ENCODE measurements around the gene OR2A42. TPM values are rescaled to one million over a fixed set of nuclear protein-coding genes. Genes with fewer than 3 reads are reported as not detected.
"Not testable (repeated sequence)": the region's sequence is repeated elsewhere in the genome, so short reads cannot be mapped to it uniquely, and the experiment has no call there.

OR2A42 gene
- total and polyA plus RNA-seq, 9 donors: 0.10 to 0.65 (median 0.22) TPM; not detected in 1

DNA sequence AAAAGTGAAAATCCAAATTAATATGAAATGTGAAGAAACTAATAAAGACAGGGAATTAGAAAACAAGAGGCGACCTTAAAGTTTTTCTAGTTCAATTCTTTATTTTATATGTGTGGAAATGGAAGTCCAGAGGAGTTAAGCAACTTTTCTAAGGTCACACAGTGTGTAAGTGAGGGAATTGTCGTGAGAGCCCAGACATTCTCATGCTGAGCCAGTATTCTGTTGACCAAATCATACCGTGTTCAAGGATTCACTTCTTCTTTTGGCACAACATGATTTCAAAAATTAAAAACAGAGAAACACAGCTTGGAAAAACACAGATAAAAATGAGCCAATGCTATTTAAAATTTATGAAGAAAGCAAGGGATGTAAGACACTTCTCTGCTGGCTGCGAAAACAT lies 12.5 kb downstream of the OR2A42 start:
- H3K4me3 ChIP-seq; intact Hi-C loops (cut with DNase I); H3K27ac ChIP-seq; H3K4me1 ChIP-seq (ENCODE audit: insufficient read depth); H3K9me3 ChIP-seq; H3K36me3 ChIP-seq; H3K27me3 ChIP-seq: not testable (repeated sequence)
- 31 to 40% (median 34%) methylated on average over 3 of the region's 4 CpGs for WGBS, 3 donors
- peak in 1 of 5 donors; percentile 11 for DNase-seq

- H3K4me3 ChIP-seq; H3K9me3 ChIP-seq; intact Hi-C loops (cut with DNase I); H3K27ac ChIP-seq; H3K36me3 ChIP-seq; DNase-seq; H3K4me1 ChIP-seq (ENCODE audit: insufficient read depth); H3K27me3 ChIP-seq: not testable (repeated sequence)
Observed at GRCh38 chr7:144223675-144224074, 15.7 kb downstream of the OR2A42 start.

DNA sequence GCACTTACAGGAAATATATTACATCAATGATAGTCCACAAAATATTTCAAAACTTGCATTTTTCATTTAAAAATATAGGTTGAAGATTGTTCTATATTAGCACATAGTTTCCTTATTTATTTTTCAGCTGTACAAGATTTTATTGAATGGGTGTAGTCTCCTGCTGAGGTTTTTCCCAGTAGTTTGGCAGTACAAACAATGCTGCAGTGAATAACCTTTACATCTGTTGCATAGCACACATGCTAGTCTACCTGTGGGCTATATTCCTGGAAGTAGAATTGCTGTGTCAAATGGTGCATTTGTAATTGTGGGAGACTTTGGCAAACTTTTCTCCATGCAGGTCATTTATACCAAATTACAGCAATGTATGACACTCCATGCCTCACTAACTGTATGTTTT lies 18.9 kb downstream of the OR2A42 start:
- not testable (repeated sequence) for H3K9me3 ChIP-seq

GRCh38 chr7:144219149-144219548 lies 20.3 kb downstream of the OR2A42 start:
- H3K27ac ChIP-seq; H3K4me1 ChIP-seq (ENCODE audit: insufficient read depth); H3K27me3 ChIP-seq; intact Hi-C loops (cut with DNase I); H3K9me3 ChIP-seq; DNase-seq; H3K4me3 ChIP-seq; H3K36me3 ChIP-seq: not testable (repeated sequence)
- WGBS, 3 donors: no CpG with 5 or more reads among the region's 4 CpGs

More for the DNA sequence above, 18.9 kb downstream of the OR2A42 start:
- H3K4me3 ChIP-seq; H3K27ac ChIP-seq; DNase-seq; H3K4me1 ChIP-seq (ENCODE audit: insufficient read depth); H3K36me3 ChIP-seq; H3K27me3 ChIP-seq; intact Hi-C loops (cut with DNase I): not testable (repeated sequence)

DNA sequence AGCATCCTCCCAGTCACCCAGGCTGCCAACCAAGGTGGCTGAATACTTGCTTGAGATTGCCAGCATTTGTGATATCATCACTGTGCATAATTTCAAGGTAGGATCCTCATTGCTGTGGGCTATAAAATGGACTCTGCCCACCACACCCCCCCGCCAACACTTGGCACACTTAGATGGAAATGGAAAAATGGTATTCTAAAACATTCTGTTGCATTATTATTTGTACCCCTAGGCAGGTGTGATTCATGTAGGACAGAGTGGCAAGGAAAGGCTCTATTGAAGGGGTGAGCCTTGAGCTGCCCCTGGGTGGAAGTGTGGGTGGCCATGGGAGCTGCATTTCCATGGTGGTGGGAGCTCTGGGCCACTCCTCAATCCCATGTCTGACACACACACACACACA lies 20.8 kb downstream of the OR2A42 start:
- H3K27me3 ChIP-seq; H3K9me3 ChIP-seq; H3K27ac ChIP-seq; H3K4me1 ChIP-seq (ENCODE audit: insufficient read depth); DNase-seq; H3K36me3 ChIP-seq; H3K4me3 ChIP-seq; intact Hi-C loops (cut with DNase I): not testable (repeated sequence)
- WGBS, 3 donors: 97 to 100% (median 100%) methylated on average over 1 of the region's 1 CpG

DNA sequence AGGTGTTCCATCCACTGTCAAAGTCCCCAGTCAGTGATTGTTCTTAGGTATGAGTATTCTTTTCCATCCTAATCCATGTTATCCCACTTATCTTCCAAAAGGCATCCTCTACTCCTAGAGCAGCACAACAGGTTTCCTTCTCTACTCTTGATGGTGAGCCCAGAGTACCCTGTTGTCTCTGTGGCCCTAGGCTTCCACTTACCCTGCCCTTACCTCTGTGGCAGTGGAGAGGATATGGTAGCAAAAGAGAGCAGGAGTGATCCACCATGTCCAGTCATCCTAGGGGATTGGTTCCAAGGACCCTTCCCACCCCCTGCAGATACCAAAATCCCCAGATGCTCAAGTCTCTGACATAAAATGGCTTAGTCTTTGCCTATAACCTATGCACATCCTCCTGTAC lies 22.2 kb downstream of the OR2A42 start:
- H3K27me3 ChIP-seq; H3K36me3 ChIP-seq; DNase-seq; H3K27ac ChIP-seq; H3K9me3 ChIP-seq; H3K4me3 ChIP-seq; intact Hi-C loops (cut with DNase I); H3K4me1 ChIP-seq (ENCODE audit: insufficient read depth): not testable (repeated sequence)

DNA sequence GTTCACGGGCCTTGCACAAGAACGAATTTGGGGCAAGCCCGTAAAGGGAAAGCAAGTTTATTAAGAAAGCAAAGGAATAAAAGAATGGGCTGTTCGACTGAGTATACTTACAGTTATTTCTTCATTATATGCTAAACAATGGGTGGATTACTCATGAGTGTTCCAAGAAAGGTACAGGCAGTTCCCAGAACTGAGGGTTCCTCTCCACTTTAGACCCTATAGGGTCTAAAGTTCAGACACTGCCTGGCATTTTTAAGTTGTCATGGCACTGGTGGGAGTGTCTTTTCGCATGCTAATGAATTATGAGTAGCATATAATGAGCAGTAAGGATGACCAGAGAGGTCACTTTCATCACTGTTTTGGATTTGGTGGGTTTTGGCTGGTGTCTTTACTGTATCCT lies 34.1 kb downstream of the OR2A42 start:
- H3K4me1 ChIP-seq (ENCODE audit: insufficient read depth); H3K27ac ChIP-seq; H3K27me3 ChIP-seq; intact Hi-C loops (cut with DNase I); H3K36me3 ChIP-seq; H3K4me3 ChIP-seq; DNase-seq; H3K9me3 ChIP-seq: not testable (repeated sequence)
- no CpG with 5 or more reads among the region's 5 CpGs for WGBS, 3 donors

- H3K27me3 ChIP-seq; H3K4me3 ChIP-seq; H3K27ac ChIP-seq; H3K9me3 ChIP-seq; intact Hi-C loops (cut with DNase I); H3K36me3 ChIP-seq; H3K4me1 ChIP-seq (ENCODE audit: insufficient read depth); DNase-seq: not testable (repeated sequence)
- WGBS, 3 donors: no CpG with 5 or more reads among the region's 3 CpGs
Observed at GRCh38 chr7:144203086-144203485, 36.3 kb downstream of the OR2A42 start.

- H3K36me3 ChIP-seq; H3K27me3 ChIP-seq; H3K4me3 ChIP-seq; DNase-seq; H3K9me3 ChIP-seq; H3K27ac ChIP-seq; intact Hi-C loops (cut with DNase I); H3K4me1 ChIP-seq (ENCODE audit: insufficient read depth): not testable (repeated sequence)
- WGBS, 3 donors: no CpG with 5 or more reads among the region's 1 CpG
Observed at GRCh38 chr7:144201978-144202377, 37.4 kb downstream of the OR2A42 start.

DNA sequence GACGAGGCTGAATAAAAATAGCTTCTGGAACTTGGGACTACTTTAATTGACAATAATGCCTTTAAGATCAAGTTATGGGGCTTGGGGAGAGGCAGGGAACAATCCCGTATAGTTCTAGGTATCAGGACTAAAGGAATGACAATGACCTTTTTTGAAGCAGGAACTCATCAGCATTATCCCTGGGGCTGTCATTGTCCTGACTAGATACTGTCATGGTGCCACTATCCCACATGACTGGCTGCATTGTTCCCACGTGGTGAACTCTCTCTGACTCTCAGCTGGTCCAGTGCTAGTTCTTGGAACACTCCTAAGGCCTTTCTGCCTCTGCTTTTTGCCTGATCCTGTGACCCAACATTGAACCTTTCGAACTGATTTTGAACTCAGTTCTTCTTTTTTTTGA lies 40.5 kb downstream of the OR2A42 start:
- H3K27me3 ChIP-seq; H3K36me3 ChIP-seq; intact Hi-C loops (cut with DNase I); H3K4me1 ChIP-seq (ENCODE audit: insufficient read depth); H3K27ac ChIP-seq; H3K9me3 ChIP-seq; H3K4me3 ChIP-seq; DNase-seq: not testable (repeated sequence)
- 48 to 78% (median 52%) methylated on average over 3 of the region's 4 CpGs for WGBS, 3 donors

DNA sequence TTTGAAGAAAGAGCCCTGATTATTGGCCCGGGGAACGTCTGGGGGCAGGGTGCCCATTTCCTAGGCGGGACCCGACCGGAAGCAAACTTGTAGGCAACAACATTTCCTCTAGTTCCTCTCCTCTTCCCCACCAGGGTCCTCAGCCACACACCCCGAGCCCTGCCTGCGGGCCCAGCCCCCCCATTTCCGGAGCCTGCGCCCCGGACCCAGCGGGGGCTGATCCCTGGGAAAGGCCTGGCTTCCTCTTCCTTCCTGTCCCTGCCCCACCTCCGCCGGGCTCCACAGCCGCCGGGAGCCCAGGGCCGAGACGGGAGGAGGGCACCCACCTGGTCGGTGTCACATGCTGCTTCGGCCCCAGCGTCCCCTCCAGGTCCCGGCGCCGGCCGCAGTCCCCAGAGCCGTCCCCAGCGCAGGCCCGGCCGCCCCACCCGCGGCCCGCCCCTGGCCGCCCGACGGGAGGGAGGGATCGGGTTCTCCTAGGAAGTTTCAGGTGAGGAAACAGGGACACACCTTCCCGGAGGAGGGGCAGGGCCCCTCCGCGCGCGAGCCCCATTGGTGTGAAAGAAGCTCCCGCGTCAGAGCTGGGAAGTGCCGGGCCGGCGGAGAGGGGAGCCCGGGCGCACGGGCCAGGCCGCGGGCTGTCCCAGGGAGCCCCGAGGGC lies 44.1 kb downstream of the OR2A42 start, which contains the start of gene ARHGEF35:
Gene ARHGEF35 (minus strand): TSS at position 622 of the 661 bp plus-strand sequence. CDS start 7,450 bp downstream, outside the sequence.
- H3K27ac ChIP-seq; H3K4me3 ChIP-seq; DNase-seq; H3K27me3 ChIP-seq; H3K9me3 ChIP-seq; intact Hi-C loops (cut with DNase I); H3K4me1 ChIP-seq (ENCODE audit: insufficient read depth); H3K36me3 ChIP-seq: not testable (repeated sequence)
- WGBS, 3 donors: 0% methylated on average over 6 of the region's 51 CpGs; no CpG with 5 or more reads in 2 of the 3 donors

- H3K27me3 ChIP-seq; H3K4me1 ChIP-seq (ENCODE audit: insufficient read depth); H3K36me3 ChIP-seq; DNase-seq; H3K4me3 ChIP-seq; H3K9me3 ChIP-seq; intact Hi-C loops (cut with DNase I); H3K27ac ChIP-seq: not testable (repeated sequence)
- no CpG with 5 or more reads among the region's 6 CpGs for WGBS, 3 donors
Observed at GRCh38 chr7:144194453-144194852, 45.0 kb downstream of the OR2A42 start.

GRCh38 chr7:144193782-144194181 lies 45.6 kb downstream of the OR2A42 start:
- H3K27me3 ChIP-seq; H3K4me3 ChIP-seq; H3K36me3 ChIP-seq; H3K4me1 ChIP-seq (ENCODE audit: insufficient read depth); H3K27ac ChIP-seq; DNase-seq; intact Hi-C loops (cut with DNase I); H3K9me3 ChIP-seq: not testable (repeated sequence)
- WGBS, 3 donors: no CpG with 5 or more reads among the region's 11 CpGs

All from ovary (tissue), 9 donors.